Transverse colon (tissue), 4 donors: ENCODE measurements around the gene HERC2.
"Not testable (repeated sequence)": the region's sequence is repeated elsewhere in the genome, so short reads cannot be mapped to it uniquely, and the experiment has no call there.

Experiments used
- CTCF ChIP-seq, 5 experiments: fragments of 200-600 bp in 3 of 5; fragments of 450-650 bp in 2 of 5; sonication (generic) in 3 of 5; IDR thresholded peaks; 1 replicate in 2 of 5; 2 replicates in 3 of 5; pipeline ENCODE4 v1.5.1; 2016 to 2017; ENCODE audit warnings: antibody characterized with exemption in 5 of 5, inconsistent platforms in 3 of 5, mild to moderate bottlenecking in 2 of 5, moderate library complexity in 1 of 5
- POLR2A ChIP-seq: fragments of 450-650 bp; IDR thresholded peaks from one replicate; pipeline ENCODE4 v1.6.1; 2016; ENCODE audit warnings: antibody characterized with exemption, mild to moderate bottlenecking, moderate library complexity
- POLR2AphosphoS5 ChIP-seq, 3 donors: sonication (generic); formaldehyde crosslinking; IDR thresholded peaks; one replicate each; pipeline ENCODE4 v1.6.1; 2016; ENCODE audit warnings: antibody characterized with exemption in 3 of 3

- not testable (repeated sequence) for TF ChIP-seq CTCF (IDR thresholded peaks at IDR 0.05); POLR2AphosphoS5 (IDR thresholded peaks at IDR 0.05); POLR2A
Measured at GRCh38 chr15:28136236-28136904, 185.6 kb downstream of the HERC2 start.
